Urinary bladder (tissue), 4 donors: Measurements from ENCODE around the gene FKBP5. TPM values are rescaled to one million over a fixed set of nuclear protein-coding genes. Genes with fewer than 3 reads are reported as not detected.

Source experiments
- DNase-seq: peaks from one replicate; pipeline ENCODE4 v3.0.0-alpha.2; 2015; ENCODE audit errors: extremely low spot score
- H3K27ac ChIP-seq: one replicate; pipeline ENCODE4 v1.5.1; 2013; ENCODE audit warnings: low read depth, mild to moderate bottlenecking, moderate library complexity
- H3K36me3 ChIP-seq: one replicate; pipeline ENCODE4 v1.6.1; 2013; ENCODE audit warnings: mild to moderate bottlenecking, moderate library complexity; ENCODE audit not compliant: insufficient read depth
- H3K4me1 ChIP-seq: one replicate; pipeline ENCODE4 v1.6.1; 2013; ENCODE audit warnings: mild to moderate bottlenecking, moderate library complexity; ENCODE audit not compliant: insufficient read depth
- H3K4me3 ChIP-seq: one replicate; pipeline ENCODE4 v1.5.1; 2013; ENCODE audit warnings: low read depth, low read length
- WGBS: extraction: QIAGEN DNeasy Blood & Tissue Kit; methylation state at CpG from one replicate; pipeline ENCODE4 v1.1.7; 2013; 5-methylcytosine and 5-hydroxymethylcytosine counted together
- polyA plus RNA-seq: library from polyadenylated mRNA; stranded (reverse); fragments of 200-250 nt; gene quantifications from one replicate; pipeline ENCODE4 v1.2.3, GENCODE V29; 2013
- total RNA-seq: library from RNA; depleted of rRNA; stranded (reverse); fragments of >200 nt; gene quantifications from one replicate; pipeline ENCODE4 v1.2.3, GENCODE V29; 2014
- donor health status: healthy with polysubstance abuse.
- donor health status: healthy.

The FKBP5 gene
- total and polyA plus RNA-seq, 2 donors: 5.6 to 236 TPM

DNA sequence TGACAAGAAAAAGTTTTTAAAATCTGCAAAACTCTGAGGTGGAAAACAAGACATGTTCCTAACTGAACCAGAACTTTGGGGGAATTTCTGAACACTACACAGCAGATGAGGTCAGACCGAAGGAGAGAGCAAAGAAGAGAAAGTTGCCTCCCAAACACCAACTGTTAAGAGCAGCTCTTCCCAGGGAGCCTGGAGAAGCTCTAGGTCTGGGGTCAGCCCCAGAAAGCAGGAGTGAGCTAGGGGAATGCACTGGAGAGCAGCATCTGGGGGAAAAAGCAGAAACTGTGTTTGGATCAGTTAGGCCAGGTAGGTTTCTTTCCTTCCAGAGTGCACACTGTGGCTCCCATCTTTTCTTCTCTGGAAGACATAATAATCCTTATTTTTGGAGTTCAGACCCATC is 41.3 kb downstream of the FKBP5 start:
- Histone ChIP-seq H3K4me1 (peaks cover 1% of the 10 kb centered on the region), H3K27ac (no peak overlapping the region), H3K36me3 (peaks cover 6% of the 10 kb centered on the region), H3K4me3 (no peak overlapping the region)
- WGBS: 96% methylated on average over 1 of the region's 1 CpG
- DNase-seq: no peak

DNA sequence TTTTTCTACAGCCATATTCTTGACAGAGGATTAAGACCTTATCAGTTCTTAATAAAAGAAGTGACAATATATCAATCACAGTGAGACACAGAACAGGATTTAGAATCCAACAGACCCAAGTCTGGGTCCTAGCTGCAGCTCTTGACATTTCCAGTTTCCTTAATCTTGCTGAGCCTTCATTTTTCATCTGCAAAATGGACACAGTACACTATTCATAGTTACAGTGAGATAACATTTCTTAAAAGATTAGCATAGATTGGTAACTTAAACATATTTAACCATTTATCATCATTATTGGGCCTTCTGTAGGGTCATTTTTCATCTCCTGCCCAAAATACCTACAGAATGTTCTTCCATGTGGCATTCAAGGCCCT is 45.6 kb downstream of the FKBP5 start:
- no peak for DNase-seq
- peaks cover 9% of the 10 kb centered on the region for H3K36me3 ChIP-seq
- no peak overlapping the region for H3K27ac ChIP-seq
- no peak overlapping the region for H3K4me3 ChIP-seq
- H3K4me1 ChIP-seq: peaks cover 1% of the 10 kb centered on the region

DNA sequence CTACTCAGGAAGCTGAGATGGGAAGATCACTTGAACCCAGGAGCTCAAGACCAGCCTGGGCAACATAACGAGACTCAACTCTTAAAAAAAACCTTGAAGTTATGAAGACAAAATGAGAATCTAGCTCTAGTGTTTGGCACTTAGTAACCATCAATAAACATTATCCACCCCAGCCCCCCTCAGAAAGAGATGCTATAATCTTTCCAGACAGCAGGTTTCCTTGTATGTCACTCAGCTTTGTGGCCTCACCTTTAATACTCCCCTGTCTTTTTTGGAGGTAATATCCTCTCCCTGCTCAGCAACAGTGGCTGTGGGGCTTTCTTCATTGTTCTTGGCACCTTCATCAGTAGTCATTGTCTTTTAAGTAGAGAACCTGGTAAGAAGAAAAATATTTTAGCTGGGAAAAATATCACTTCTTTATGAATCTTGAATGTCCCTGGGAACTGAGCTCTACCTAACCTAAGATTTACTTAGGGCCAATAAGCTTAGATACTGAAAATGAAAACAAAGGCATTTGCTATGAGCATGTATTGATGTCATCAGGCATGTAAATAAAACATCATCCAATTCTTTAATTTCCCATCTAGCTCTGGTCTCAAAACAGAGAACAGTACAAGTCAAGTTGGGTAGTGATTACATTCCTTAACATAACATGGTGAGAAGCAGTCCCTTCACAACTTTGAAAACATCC is 46.1 kb downstream of the FKBP5 start:
- DNase-seq: no peak
- Histone ChIP-seq H3K4me3 (no peak overlapping the region), H3K36me3 (peaks cover 9% of the 10 kb centered on the region), H3K27ac (no peak overlapping the region), H3K4me1 (peaks cover 1% of the 10 kb centered on the region)
- 97% methylated on average over 1 of the region's 1 CpG for WGBS

DNA sequence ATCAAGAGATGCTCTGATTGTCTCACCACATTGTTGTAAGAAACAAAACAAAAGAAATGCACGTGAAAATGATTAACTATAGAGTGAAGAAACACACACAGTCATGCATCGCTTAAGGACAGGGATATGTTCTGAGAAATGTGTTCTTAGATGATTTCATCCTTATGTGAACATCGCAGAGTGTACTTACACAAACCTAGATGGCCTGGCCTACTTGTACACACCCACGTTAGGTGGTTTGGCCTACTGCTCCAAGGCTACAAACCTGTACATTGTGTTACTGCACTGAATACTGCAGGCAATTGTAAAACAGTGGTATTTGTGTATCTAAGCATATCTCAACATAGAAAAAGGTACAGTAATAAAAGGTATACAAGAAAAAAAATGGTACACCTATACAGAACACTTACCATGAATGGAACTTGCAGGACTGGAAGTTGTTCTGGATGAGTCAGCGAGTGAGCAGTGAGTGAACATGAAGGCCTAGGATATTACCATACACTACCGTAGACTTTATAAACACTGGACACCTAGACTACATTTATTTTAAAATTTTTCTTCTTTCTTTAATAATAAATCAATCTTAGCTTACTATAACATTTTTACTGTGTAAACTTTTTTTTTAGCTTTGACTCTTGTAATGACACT is 48.6 kb downstream of the FKBP5 start:
- Histone ChIP-seq H3K4me1 (peaks cover 1% of the 10 kb centered on the region), H3K36me3 (peaks cover 9% of the 10 kb centered on the region), H3K4me3 (no peak overlapping the region), H3K27ac (no peak overlapping the region)
- WGBS: 88% methylated on average over 6 of the region's 6 CpGs
- DNase-seq: no peak

DNA sequence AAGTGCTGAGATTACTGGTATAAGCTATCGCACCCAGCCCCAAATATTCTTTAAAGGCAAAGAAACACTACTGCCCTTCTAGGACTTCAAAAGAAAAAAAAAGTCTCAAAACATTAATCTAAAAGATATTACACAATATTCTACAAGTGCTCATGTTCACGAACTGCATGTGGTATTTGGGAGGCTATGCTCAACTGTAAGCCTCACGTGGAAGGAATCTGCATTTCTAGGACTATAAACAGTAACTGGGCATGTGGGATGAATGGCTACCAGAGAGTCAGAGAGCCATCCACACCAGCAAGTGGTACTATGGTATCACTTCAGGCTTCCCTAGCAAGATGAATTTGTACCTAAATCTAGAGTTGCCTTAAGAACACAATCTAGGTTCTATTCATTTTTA is 50.0 kb downstream of the FKBP5 start:
- H3K36me3 ChIP-seq: peaks cover 12% of the 10 kb centered on the region
- H3K4me1 ChIP-seq: peaks cover 1% of the 10 kb centered on the region
- H3K27ac ChIP-seq: no peak overlapping the region
- DNase-seq: no peak
- 94% methylated on average over 3 of the region's 3 CpGs for WGBS
- H3K4me3 ChIP-seq: no peak overlapping the region

DNA sequence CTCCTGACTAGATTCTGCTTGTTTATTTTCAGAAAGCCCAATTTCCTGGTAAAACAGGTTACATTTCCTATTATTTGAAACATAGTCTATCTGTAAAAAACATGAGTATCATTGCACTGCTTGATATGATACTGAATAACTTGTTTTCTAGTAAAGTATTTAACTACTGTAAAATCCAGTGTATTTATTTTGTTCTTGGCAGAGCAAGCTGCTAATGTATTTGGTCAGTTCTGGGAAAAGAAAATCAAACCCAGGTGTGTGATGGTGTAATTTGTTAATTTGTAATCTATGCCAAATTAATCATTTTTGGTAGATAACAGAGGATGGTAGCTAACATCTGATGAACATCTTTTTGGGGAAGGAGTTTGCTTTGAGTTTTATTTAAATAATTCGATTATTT is 50.8 kb downstream of the FKBP5 start:
- Histone ChIP-seq H3K27ac (no peak overlapping the region), H3K36me3 (peaks cover 12% of the 10 kb centered on the region), H3K4me3 (no peak overlapping the region), H3K4me1 (no peaks in the 10 kb centered on the region)
- WGBS: 89% methylated on average over 1 of the region's 1 CpG
- no peak for DNase-seq

DNA sequence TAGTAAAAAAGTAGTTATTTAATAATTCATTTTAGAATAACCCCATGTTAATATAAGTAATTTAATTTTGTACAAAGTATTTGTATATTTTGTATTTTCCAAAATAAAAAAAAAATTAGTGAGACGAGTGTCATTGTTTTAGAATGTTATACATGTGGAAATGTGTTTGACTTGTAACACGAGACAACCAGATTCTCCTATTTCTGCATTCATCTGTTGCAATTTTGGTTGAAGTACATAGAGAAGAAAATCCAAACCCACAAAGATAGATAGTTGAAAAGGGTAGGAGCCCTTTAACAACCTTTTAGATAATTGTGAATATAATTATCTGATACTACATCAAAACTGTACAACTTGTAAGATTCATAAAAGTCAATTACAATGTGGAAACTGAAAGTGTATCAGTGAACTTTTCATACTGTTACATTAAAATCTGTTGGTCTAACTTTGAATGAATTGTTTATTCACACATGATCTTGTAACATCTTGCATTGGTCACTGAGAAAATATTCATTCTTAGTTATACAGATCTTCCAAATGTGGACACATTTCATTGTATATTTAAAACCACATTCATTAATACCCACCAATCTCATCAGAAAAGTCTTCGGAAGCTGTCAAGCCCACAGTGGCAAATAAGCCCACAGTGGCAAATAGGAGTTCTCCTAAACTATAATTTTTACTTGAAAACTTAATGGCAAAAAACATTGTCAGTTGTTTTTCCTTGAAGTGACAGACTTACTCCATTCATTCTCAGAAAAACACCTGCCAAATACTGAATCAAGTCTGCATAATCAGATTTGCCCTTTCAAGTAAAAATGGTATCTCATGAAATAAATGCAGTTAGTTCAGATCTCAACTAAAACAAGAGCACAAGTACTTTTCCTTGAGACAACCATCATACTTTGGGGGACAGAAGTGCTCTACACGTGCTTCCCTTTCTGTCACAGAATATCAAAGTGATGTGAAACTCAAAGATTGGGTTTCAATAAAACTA is 52.8 kb downstream of the FKBP5 start:
- no peak overlapping the region for H3K27ac ChIP-seq
- H3K4me1 ChIP-seq: no peaks in the 10 kb centered on the region
- H3K4me3 ChIP-seq: no peak overlapping the region
- WGBS: 86% methylated on average over 4 of the region's 4 CpGs
- no peak for DNase-seq
- peaks cover 12% of the 10 kb centered on the region for H3K36me3 ChIP-seq

DNA sequence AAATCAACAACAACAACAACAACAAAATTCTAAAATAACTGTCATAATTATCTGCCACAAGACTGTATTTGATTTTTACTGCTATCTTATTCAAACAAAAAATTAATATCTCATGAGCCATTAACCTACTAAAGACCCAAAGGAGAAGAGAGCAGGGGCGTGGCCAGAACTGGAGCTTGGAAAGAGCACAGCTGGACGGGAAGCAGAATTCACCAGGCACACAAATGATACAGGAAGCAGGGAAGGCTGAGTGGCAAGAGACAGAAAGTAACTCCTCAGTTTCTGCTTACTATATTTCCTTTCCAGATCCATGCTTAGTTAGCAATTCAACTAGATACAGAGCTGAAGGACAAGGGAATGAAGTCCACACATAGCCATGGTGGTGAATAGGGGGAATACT is 54.4 kb downstream of the FKBP5 start:
- Histone ChIP-seq H3K4me1 (no peaks in the 10 kb centered on the region), H3K27ac (no peak overlapping the region), H3K4me3 (no peak overlapping the region), H3K36me3 (peaks cover 9% of the 10 kb centered on the region)
- 42% methylated on average over 2 of the region's 2 CpGs for WGBS
- DNase-seq: no peak

DNA sequence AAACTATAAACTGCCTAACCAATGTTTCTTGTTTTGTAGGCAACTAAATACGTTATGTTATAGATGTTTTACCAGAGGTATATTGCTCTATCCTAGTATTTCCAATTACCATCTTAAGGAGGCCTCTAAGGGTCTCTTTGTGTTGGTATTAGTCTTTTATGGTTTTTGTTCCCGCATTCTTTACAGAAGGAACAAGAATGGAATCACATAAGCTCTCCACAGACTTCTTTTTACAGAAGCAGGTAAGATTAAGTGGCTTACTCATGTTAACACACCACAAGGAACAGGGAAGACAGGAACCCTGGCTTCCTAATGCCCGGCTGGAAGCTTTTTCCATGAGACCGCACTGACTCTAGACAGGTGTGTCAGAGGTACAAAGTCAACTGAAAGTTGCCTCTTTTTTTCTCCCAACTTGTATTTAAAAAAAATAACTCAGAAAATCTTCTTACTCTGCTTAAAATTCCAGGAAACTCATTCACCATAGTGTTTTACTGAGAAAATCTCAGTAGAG is 55.1 kb downstream of the FKBP5 start:
- 96% methylated on average over 4 of the region's 4 CpGs for WGBS
- Histone ChIP-seq H3K36me3 (peaks cover 8% of the 10 kb centered on the region), H3K4me1 (no peaks in the 10 kb centered on the region), H3K27ac (no peak overlapping the region), H3K4me3 (no peak overlapping the region)
- DNase-seq: no peak

DNA sequence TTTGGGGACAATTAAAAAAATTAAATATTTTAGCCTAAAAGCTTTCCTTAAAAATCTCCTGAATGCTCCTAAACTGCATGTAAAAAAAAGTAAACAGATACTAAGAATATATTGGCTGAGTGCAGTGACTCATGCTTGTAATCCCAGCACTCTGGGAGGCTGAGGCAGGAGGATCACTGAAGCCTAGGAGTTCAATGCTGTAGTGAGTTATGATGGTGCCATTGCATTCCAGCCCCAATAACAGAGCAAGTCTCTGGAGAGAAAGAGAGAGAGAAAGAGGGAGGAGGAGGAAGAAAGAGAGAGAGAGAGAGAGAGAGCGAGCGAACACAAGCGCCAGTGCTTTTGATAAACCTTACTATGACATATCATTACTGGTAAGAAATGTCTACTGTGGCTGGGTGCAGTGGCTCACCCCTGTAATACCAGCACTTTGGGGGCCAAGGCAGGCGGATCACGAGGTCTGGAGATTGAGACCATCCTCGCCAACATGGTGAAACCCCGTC is 58.8 kb downstream of the FKBP5 start:
- H3K27ac ChIP-seq: no peak overlapping the region
- no peak for DNase-seq
- 97% methylated on average over 7 of the region's 7 CpGs for WGBS
- H3K4me1 ChIP-seq: no peaks in the 10 kb centered on the region
- H3K36me3 ChIP-seq: peaks cover 5% of the 10 kb centered on the region
- H3K4me3 ChIP-seq: no peak overlapping the region

DNA sequence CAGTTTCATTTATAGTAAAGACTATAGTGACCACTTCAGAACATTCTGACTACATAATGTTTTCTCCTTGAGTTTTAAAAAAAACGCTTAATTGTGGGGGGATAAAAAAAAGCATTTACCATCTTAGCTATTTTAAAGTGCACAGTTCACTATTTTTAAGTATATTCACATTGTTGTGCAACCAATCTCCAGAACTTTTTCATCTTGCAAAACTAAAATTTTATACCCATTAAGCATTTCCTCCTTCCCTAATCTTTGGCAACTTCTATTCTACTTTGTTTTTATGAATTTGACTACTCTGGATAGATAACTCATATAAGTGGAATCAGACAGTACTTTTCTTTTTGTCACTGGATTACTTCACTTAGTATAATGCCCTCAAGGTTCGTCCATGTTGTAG is 62.3 kb downstream of the FKBP5 start:
- peaks cover 3% of the 10 kb centered on the region for H3K36me3 ChIP-seq
- no peak overlapping the region for H3K27ac ChIP-seq
- H3K4me3 ChIP-seq: no peak overlapping the region
- no peaks in the 10 kb centered on the region for H3K4me1 ChIP-seq
- no peak for DNase-seq
- 73% methylated on average over 2 of the region's 2 CpGs for WGBS

DNA sequence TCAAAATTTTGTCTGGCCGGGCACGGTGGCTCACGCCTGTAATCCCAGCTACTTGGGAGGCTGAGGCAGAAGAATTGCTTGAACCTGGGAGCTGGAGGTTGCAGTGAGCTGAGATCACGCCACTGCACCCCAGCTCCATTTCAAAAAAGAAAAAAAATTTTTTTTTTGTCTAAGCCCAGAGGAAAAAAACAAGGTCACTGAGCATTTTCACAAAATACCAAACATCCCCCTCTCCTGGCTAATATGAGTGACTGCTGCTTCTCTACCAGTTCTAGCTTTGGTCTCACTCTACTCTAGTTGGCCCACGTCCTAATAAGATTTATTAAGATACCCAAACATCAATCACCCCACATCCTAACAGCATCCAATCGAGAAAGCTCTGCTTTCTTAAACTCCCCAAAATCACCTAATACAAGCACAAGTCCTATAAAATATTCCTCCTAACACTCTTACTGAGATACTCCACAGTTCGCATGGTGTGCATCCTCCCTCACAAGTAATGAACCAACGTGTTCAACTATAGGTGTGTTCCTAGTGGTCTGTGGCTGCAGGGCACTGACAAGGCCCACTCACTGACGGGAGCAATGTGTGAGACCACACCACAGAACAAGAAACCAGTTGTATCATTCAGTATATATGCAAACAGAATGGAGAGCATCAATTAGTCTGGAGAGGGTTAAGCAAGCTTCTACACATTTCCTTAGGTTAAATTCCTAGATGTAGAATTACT is 64.2 kb downstream of the FKBP5 start:
- Histone ChIP-seq H3K36me3 (peaks cover 5% of the 10 kb centered on the region), H3K27ac (no peak overlapping the region), H3K4me3 (no peak overlapping the region), H3K4me1 (no peaks in the 10 kb centered on the region)
- WGBS: 90% methylated on average over 9 of the region's 9 CpGs
- DNase-seq: no peak

DNA sequence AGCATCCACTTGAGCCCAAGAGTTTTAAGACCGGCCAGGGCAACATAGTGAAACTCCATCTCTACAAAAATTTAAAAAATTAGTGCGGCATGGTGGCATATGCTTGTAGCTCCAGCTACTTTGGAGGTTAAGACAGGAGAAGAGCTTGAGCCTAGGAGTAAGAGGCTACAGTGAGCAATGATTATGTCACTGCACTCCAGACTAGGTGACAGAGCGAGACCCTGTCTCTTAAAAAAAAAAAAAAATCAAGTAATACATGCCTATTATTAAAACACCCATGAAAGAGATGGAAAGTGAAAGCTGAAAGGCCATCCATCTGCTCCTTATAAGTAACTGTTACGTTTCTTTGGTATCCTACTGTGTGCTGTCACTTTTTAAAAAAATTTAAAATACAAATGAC is 66.4 kb downstream of the FKBP5 start:
- no peak overlapping the region for H3K27ac ChIP-seq
- no peaks in the 10 kb centered on the region for H3K4me1 ChIP-seq
- peaks cover 5% of the 10 kb centered on the region for H3K36me3 ChIP-seq
- H3K4me3 ChIP-seq: no peak overlapping the region
- DNase-seq: no peak
- 97% methylated on average over 4 of the region's 4 CpGs for WGBS
